HG03175 (cell line): ENCODE results near the gene MAN1C1.
"Not testable (repeated sequence)": the region's sequence is repeated elsewhere in the genome, so short reads cannot be mapped to it uniquely, and the experiment has no call there.

Source experiments
- ATAC-seq: cut with Tn5 transposase; IDR thresholded peaks from one replicate; pipeline ENCODE4 v1.9.1; 2021; ENCODE audit warnings: mild to moderate bottlenecking, moderate library complexity; ENCODE audit not compliant: unreplicated experiment

The MAN1C1 gene

GRCh38 chr1:25581764-25582163 lies 34.8 kb upstream of the MAN1C1 start:
- no peak for ATAC-seq

DNA sequence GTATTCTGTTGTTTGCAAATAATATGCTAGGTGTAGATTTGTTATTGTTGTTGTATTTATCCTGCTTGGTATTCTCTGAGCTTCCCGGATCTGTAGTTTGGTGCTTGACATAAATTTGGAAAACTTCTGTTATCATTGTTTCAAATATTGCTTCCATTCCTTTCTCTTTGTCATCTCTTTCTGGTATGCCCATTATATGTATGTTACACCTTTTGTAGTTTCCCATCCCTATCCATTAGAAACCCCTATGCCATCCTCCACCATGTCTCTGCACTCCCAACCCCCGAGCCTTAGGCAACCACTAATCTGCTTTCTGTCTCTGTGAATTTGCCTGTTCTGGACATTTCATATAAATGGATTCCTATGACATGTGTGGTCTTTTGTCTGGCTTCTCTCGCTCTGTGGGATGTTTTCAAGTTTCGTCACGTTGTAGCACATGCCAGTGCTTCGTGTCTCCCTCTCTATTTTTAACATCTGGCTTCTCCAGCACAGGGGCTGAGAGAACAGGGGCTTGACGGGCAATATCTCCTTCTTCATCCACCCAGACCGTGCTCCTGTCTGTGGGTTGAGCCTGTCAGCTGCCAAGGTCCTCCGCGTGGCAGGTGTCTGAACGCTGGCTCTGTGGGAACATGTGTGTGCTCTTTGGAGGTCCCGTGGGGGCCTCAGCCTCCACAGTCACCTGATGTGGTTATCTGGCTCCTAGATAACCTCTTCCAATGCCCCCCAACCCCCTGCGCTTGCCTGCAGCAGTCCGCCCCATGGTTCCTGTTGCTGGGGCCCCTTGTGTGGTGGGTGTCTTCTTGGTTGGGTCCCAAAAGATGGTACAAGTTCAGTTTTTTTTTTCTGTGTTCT lies 32.8 kb upstream of the MAN1C1 start:
- no peak for ATAC-seq

DNA sequence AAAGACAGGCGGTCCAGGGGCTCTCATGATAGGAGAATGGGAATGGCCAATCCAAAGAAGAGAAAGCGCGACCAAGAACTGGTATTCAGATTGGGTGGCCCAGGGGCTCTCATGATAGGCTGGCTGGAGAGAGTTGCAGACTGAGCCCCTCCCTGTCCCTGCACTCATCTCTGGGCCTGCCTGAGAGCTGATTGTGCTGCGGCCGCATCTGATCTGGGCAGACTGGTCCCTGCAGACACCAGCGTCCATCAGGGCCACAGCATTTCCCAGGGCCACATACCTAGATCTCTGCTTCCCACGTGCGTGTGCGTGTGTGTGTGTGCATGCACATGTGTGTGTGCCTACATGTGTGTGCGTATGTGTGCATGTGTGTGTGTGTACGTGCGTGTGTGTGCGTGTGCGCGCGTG lies 30.4 kb upstream of the MAN1C1 start:
- no peak for ATAC-seq

DNA sequence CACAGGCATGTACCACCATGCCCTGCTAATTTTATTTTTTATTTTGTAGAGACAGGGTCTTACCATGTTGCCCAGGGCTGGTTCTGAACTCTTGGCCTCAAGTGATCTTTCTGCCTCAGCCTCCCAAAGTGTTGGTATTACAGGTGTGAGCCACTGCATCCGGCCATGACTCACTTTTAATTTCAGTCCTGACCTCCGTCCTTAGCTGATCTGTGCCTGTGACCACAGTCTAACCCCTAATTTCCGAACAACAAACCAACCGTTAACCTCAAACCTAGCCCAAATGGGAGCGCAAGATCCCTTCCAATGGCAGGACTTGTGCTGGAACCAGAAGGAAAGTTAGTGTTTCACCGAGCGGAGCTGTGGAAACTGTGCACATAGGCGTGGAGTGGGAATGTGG lies 29.3 kb upstream of the MAN1C1 start:
- ATAC-seq, result no peak

GRCh38 chr1:25588224-25588623 lies 28.4 kb upstream of the MAN1C1 start:
- ATAC-seq, result not testable (repeated sequence)

GRCh38 chr1:25588786-25589185 lies 27.8 kb upstream of the MAN1C1 start:
- not testable (repeated sequence) for ATAC-seq

- ATAC-seq, result no peak
Measured at GRCh38 chr1:25590096-25590824, 26.3 kb upstream of the MAN1C1 start.

GRCh38 chr1:25593861-25594260 lies 22.7 kb upstream of the MAN1C1 start:
- ATAC-seq, result no peak

- no peak for ATAC-seq
Measured at GRCh38 chr1:25594971-25595370, 21.6 kb upstream of the MAN1C1 start.

GRCh38 chr1:25596641-25597040 lies 19.9 kb upstream of the MAN1C1 start:
- ATAC-seq, result not testable (repeated sequence)

DNA sequence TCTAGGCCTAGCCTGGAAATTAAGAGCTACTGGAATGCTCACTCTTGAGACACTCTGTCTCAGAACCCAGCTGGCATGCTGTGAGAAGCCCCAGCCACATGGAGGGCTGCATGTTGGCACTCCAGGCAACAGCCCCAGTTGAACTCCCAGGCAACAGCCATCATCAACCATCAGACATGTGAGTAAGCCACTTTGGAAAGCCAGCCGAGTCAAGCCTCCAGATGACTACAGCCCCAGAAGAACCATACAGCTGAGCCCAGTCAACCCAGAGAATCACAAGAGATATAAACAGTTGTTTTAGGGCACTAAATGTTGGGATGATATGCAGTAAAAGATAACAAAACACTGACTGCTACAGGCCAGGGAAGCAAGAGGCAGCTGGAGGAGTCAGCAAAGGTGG lies 17.7 kb upstream of the MAN1C1 start:
- ATAC-seq, result no peak

- no peak for ATAC-seq
Measured at GRCh38 chr1:25599969-25600610, 16.5 kb upstream of the MAN1C1 start.

- not testable (repeated sequence) for ATAC-seq
Measured at GRCh38 chr1:25600971-25601699, 15.5 kb upstream of the MAN1C1 start.

GRCh38 chr1:25603779-25604538 lies 12.6 kb upstream of the MAN1C1 start:
- not testable (repeated sequence) for ATAC-seq

GRCh38 chr1:25607123-25607522 lies 9.5 kb upstream of the MAN1C1 start:
- ATAC-seq, result no peak

GRCh38 chr1:25608488-25609178 lies 8.0 kb upstream of the MAN1C1 start:
- peak; percentile 81 for ATAC-seq

- no peak for ATAC-seq
Measured at GRCh38 chr1:25609921-25610320, 6.7 kb upstream of the MAN1C1 start.

- no peak for ATAC-seq
Measured at GRCh38 chr1:25610822-25611630, 5.6 kb upstream of the MAN1C1 start.

DNA sequence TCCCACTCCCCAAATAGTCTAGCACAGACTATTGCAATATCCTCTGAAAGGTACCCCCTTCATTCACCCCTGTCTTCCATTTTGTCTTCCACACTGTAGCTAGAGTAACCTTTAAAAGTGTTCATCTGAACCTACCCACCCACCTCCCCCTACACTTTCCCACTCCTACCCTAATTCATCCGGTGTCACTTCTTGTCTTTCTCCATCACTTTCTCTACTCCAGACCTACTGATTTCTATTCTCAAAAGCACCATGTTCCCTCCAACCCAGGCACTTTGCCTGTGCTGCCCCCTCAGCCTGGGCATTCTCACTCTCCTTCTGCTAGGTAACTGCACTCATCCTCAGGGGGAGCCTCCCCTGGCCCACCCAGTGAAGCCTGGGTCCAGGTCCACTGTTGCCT lies 4.7 kb upstream of the MAN1C1 start:
- no peak for ATAC-seq
